Transverse colon (tissue), 4 donors: ENCODE data around the gene SPRN. TPM values are rescaled to one million over a fixed set of nuclear protein-coding genes. Genes with fewer than 3 reads are reported as not detected.

Experiments
- DNase-seq: peaks from one replicate; pipeline ENCODE4 v3.0.0-alpha.2; 2019
- H3K27ac ChIP-seq, 4 donors: fragments of 200-600 bp; sonication (generic); 2 replicates each; pipeline ENCODE4 v1.5.1; 2016 to 2018; ENCODE audit warnings: inconsistent platforms in 4 of 4
- H3K27me3 ChIP-seq: fragments of 200-600 bp; sonication (generic); 2 replicates; pipeline ENCODE4 v1.5.1; 2017; ENCODE audit warnings: inconsistent platforms
- H3K36me3 ChIP-seq, 4 donors: fragments of 200-600 bp; sonication (generic); 2 replicates each; pipeline ENCODE4 v1.5.1; 2017 to 2019; ENCODE audit warnings: inconsistent platforms in 4 of 4
- H3K4me1 ChIP-seq, 4 donors: fragments of 200-600 bp; sonication (generic); 2 replicates each; pipeline ENCODE4 v1.5.1; 2017 to 2020; ENCODE audit warnings: inconsistent platforms in 4 of 4
- H3K4me3 ChIP-seq, 4 donors: fragments of 200-600 bp; sonication (generic); 1 replicate in 1 of 4; 2 replicates in 3 of 4; pipeline versions ENCODE4 v1.5.1 to v1.6.1; 2017 to 2019; ENCODE audit warnings: inconsistent platforms in 4 of 4
- H3K9me3 ChIP-seq, 2 donors: fragments of 200-600 bp; sonication (generic); 2 replicates each; pipeline ENCODE4 v1.5.1; 2017 to 2019; ENCODE audit warnings: inconsistent platforms in 2 of 2
- CTCF ChIP-seq, 5 experiments: fragments of 200-600 bp in 3 of 5; fragments of 450-650 bp in 2 of 5; sonication (generic) in 3 of 5; IDR thresholded peaks; 1 replicate in 2 of 5; 2 replicates in 3 of 5; pipeline ENCODE4 v1.5.1; 2016 to 2017; ENCODE audit warnings: antibody characterized with exemption in 5 of 5, inconsistent platforms in 3 of 5, mild to moderate bottlenecking in 2 of 5, moderate library complexity in 1 of 5
- EP300 ChIP-seq: sonication (generic); formaldehyde crosslinking; IDR thresholded peaks from one replicate; pipeline ENCODE4 v1.6.1; 2017; ENCODE audit warnings: antibody characterized with exemption, low read depth
- POLR2A ChIP-seq: fragments of 450-650 bp; IDR thresholded peaks from one replicate; pipeline ENCODE4 v1.6.1; 2016; ENCODE audit warnings: antibody characterized with exemption, mild to moderate bottlenecking, moderate library complexity
- POLR2AphosphoS5 ChIP-seq, 3 donors: sonication (generic); formaldehyde crosslinking; IDR thresholded peaks; one replicate each; pipeline ENCODE4 v1.6.1; 2016; ENCODE audit warnings: antibody characterized with exemption in 3 of 3
- WGBS, 2 donors: methylation state at CpG; one replicate each; pipeline ENCODE4 v1.1.5; 2018; ENCODE audit warnings: low coverage in 1 of 2; 5-methylcytosine and 5-hydroxymethylcytosine counted together
- in situ Hi-C, 4 donors: fragments of 200-750 bp; cut with MboI; loops; one replicate each; pipeline versions ENCODE4 v1.15.0 to v1.15.1; 2017; ENCODE audit warnings: low sequenced_read_pairs in 3 of 4, low pct_ligation_motif_present in 1 of 4, low pct_unique_long_range_greater_than_20kb in 1 of 4
- intact Hi-C: fragments of 100-400 bp; cut with DNase I; formaldehyde crosslinking; loops from one replicate; pipeline ENCODE4 v1.15.1; 2023; ENCODE audit warnings: low total_unique reads
- total RNA-seq, 4 donors: library from RNA; depleted of rRNA; stranded (reverse); fragments of >200 nt; gene quantifications; one replicate each; pipeline ENCODE4 v1.1.0, GENCODE V29; 2016

Gene SPRN
- total RNA-seq, 4 donors from 2014 or later, result not detected

DNA sequence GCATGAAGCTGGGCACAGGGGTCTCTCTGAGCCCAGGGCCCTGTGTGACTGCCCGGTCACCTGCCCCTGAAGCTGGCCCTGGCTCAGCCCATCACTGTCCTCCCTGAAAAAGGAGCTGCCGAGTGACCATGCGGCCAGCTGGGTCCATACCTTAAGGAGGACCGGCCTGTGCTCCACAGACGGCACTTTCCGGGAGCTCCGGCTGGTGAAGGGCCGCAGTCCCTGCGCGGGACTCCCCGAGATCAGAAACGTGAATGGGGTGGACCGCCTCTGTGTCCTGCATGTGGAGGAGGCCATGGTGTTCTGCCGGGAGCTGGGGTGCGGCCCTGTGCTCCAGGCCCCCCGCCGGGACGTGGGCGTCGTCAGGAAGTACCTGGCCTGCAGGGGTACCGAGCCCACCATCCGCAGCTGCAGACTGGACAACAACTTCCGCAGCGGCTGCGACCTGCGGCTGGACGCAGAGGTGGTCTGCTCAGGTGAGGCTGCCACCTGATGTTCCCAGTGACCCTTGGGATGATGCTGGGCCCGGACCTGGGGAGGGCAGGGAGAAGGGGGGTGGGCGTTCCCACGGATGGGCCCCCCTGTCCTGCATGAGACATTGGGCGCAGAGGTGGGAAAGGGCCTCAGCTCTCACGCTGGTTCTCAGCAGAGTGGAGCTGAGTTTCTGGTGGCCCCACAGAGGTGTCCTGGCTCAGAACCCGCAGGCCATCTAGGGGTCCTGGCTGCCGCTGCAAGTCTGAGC is 32.8 kb upstream of the SPRN start:
- H3K27me3 ChIP-seq, result no peaks in the 10 kb centered on the region
- DNase-seq, result no peak
- intact Hi-C loops (no loop called here), in situ Hi-C loops (no loop called here)
- 71 to 91% methylated on average over 11 to 31 of the region's 34 CpGs for WGBS, 2 donors
- TF ChIP-seq POLR2A (no peak), POLR2AphosphoS5 (IDR thresholded peaks at IDR 0.05) (no peak), EP300 (no peak), CTCF (IDR thresholded peaks at IDR 0.05) (no peak)
- H3K9me3 ChIP-seq, result no peaks in the 10 kb centered on the region
- no peak overlapping the region for H3K4me3 ChIP-seq
- no peaks in the 10 kb centered on the region for H3K36me3 ChIP-seq
- H3K27ac ChIP-seq, result no peak overlapping the region
- no peaks in the 10 kb centered on the region for H3K4me1 ChIP-seq

- intact Hi-C loops (no loop called here), in situ Hi-C loops (no loop called here)
- no peak for DNase-seq
- no peaks in the 10 kb centered on the region for H3K27me3 ChIP-seq
- H3K4me1 ChIP-seq, result no peaks in the 10 kb centered on the region
- no peak overlapping the region for H3K4me3 ChIP-seq
- H3K36me3 ChIP-seq, result no peaks in the 10 kb centered on the region
- H3K27ac ChIP-seq, result no peak overlapping the region
- 79 to 86% methylated on average over 11 to 41 of the region's 46 CpGs for WGBS, 2 donors
- no peaks in the 10 kb centered on the region for H3K9me3 ChIP-seq
- TF ChIP-seq POLR2AphosphoS5 (IDR thresholded peaks at IDR 0.05) (no peak), POLR2A (no peak), CTCF (IDR thresholded peaks at IDR 0.05) (no peak), EP300 (no peak)
These were observed 31.9 kb upstream of the SPRN start for GRCh38 chr10:133456041-133456951.

GRCh38 chr10:133455611-133456031 is 31.2 kb upstream of the SPRN start:
- H3K36me3 ChIP-seq, result no peaks in the 10 kb centered on the region
- intact Hi-C loops (no loop called here), in situ Hi-C loops (no loop called here)
- no peak overlapping the region for H3K4me3 ChIP-seq
- no peak for DNase-seq
- TF ChIP-seq POLR2AphosphoS5 (IDR thresholded peaks at IDR 0.05) (no peak), EP300 (no peak)
- no peak overlapping the region for H3K27ac ChIP-seq
- H3K4me1 ChIP-seq, result no peaks in the 10 kb centered on the region
- no peaks in the 10 kb centered on the region for H3K27me3 ChIP-seq
- H3K9me3 ChIP-seq, result no peaks in the 10 kb centered on the region
- 80 to 87% methylated on average over 1 to 7 of the region's 7 CpGs for WGBS, 2 donors

GRCh38 chr10:133455196-133455595 is 30.8 kb upstream of the SPRN start:
- Histone ChIP-seq H3K27me3 (no peaks in the 10 kb centered on the region), H3K4me3 (no peak overlapping the region), H3K9me3 (no peaks in the 10 kb centered on the region), H3K36me3 (no peaks in the 10 kb centered on the region), H3K4me1 (no peaks in the 10 kb centered on the region), H3K27ac (no peak overlapping the region)
- DNase-seq, result no peak
- TF ChIP-seq POLR2A (no peak), CTCF (IDR thresholded peaks at IDR 0.05) (no peak), POLR2AphosphoS5 (IDR thresholded peaks at IDR 0.05) (no peak), EP300 (no peak)
- WGBS, 2 donors, result 73% methylated on average over 2 to 5 of the region's 5 CpGs
- intact Hi-C loops, result no loop called here
- in situ Hi-C loops, result no loop called here
